Thyroid gland (tissue), 4 donors: ENCODE results near the gene ENPP5. TPM values are rescaled to one million over a fixed set of nuclear protein-coding genes. Genes with fewer than 3 reads are reported as not detected.

ENCODE experiments used
- DNase-seq, 2 donors: peaks; one replicate each; pipeline ENCODE4 v3.0.0-alpha.2; 2019
- H3K27ac ChIP-seq, 3 donors: fragments of 200-600 bp; sonication (generic); 1 replicate in 2 of 3; 2 replicates in 1 of 3; pipeline ENCODE4 v1.5.1; 2016 to 2019; ENCODE audit warnings: mild to moderate bottlenecking in 1 of 3, moderate library complexity in 1 of 3
- H3K27me3 ChIP-seq: fragments of 200-600 bp; sonication (generic); one replicate; pipeline ENCODE4 v1.5.1; 2019
- H3K36me3 ChIP-seq, 2 donors: fragments of 200-600 bp; sonication (generic); one replicate each; pipeline ENCODE4 v1.5.1; 2016 to 2019
- H3K4me1 ChIP-seq, 2 donors: fragments of 200-600 bp; sonication (generic); one replicate each; pipeline ENCODE4 v1.5.1; 2017 to 2019
- H3K4me3 ChIP-seq, 3 donors: fragments of 200-600 bp; sonication (generic); replicated peaks in 1 of 3; 1 replicate in 2 of 3; 2 replicates in 1 of 3; pipeline ENCODE4 v1.5.1; 2016; ENCODE audit warnings: mild to moderate bottlenecking in 1 of 3
- H3K9me3 ChIP-seq: fragments of 200-600 bp; sonication (generic); one replicate; pipeline ENCODE4 v1.5.1; 2017
- CTCF ChIP-seq, 6 experiments: fragments of 200-600 bp in 3 of 6; fragments of 450-650 bp in 3 of 6; sonication (generic) in 3 of 6; IDR thresholded peaks; one replicate each; pipeline ENCODE4 v1.5.1; 2016 to 2019; ENCODE audit warnings: antibody characterized with exemption in 6 of 6, mild to moderate bottlenecking in 2 of 6, inconsistent platforms in 1 of 6, moderate library complexity in 1 of 6
- POLR2A ChIP-seq, 2 donors: fragments of 450-650 bp; IDR thresholded peaks; one replicate each; pipeline ENCODE4 v1.6.1; 2017; ENCODE audit warnings: antibody characterized with exemption in 2 of 2, mild to moderate bottlenecking in 2 of 2, moderate library complexity in 1 of 2
- WGBS, 2 donors: methylation state at CpG; one replicate each; pipeline ENCODE4 v1.1.5; 2017; 5-methylcytosine and 5-hydroxymethylcytosine counted together
- intact Hi-C: fragments of 100-400 bp; cut with DNase I; formaldehyde crosslinking; loops from one replicate; pipeline ENCODE4 v1.15.1; 2023
- total RNA-seq, 4 donors: library from RNA; depleted of rRNA; stranded (reverse); fragments of >200 nt; gene quantifications; one replicate each; pipeline ENCODE4 v1.2.3, GENCODE V29; 2016

The ENPP5 gene
- total RNA-seq, 4 donors from 2014 or later = 47.7 to 103 (median 57.9) TPM

- Histone ChIP-seq H3K27me3 (no peaks in the 10 kb centered on the region), H3K36me3 (no peaks in the 10 kb centered on the region), H3K27ac (no peak overlapping the region), H3K9me3 (no peaks in the 10 kb centered on the region), H3K4me1 (no peaks in the 10 kb centered on the region), H3K4me3 (no peak overlapping the region)
- TF ChIP-seq POLR2A (IDR thresholded peaks at IDR 0.05) (no peak), CTCF (IDR thresholded peaks at IDR 0.05) (no peak)
- DNase-seq = no peak
- 98 to 100% methylated on average over 1 of the region's 1 CpG for WGBS, 2 donors
- intact Hi-C loops = no loop called here
Measured at GRCh38 chr6:46118157-46118556, 52.6 kb downstream of the ENPP5 start.

GRCh38 chr6:46116289-46116688 is 54.5 kb downstream of the ENPP5 start:
- Histone ChIP-seq H3K9me3 (no peaks in the 10 kb centered on the region), H3K27me3 (no peaks in the 10 kb centered on the region), H3K36me3 (no peaks in the 10 kb centered on the region), H3K4me3 (no peak overlapping the region), H3K4me1 (no peaks in the 10 kb centered on the region), H3K27ac (no peak overlapping the region)
- intact Hi-C loops = no loop called here
- DNase-seq = no peak
- TF ChIP-seq CTCF (IDR thresholded peaks at IDR 0.05) (no peak), POLR2A (IDR thresholded peaks at IDR 0.05) (no peak)
- WGBS, 2 donors = 85 to 90% methylated on average over 2 of the region's 2 CpGs

- Histone ChIP-seq H3K4me1 (no peaks in the 10 kb centered on the region), H3K27ac (no peak overlapping the region), H3K27me3 (no peaks in the 10 kb centered on the region), H3K4me3 (no peak overlapping the region), H3K9me3 (no peaks in the 10 kb centered on the region), H3K36me3 (no peaks in the 10 kb centered on the region)
- 91 to 97% methylated on average over 1 of the region's 1 CpG for WGBS, 2 donors
- no peak for DNase-seq
- no peak for TF ChIP-seq POLR2A (IDR thresholded peaks at IDR 0.05)
- no peak for TF ChIP-seq CTCF (IDR thresholded peaks at IDR 0.05)
- intact Hi-C loops = no loop called here
Measured at GRCh38 chr6:46115634-46116033, 55.1 kb downstream of the ENPP5 start.

GRCh38 chr6:46113370-46113769 is 57.4 kb downstream of the ENPP5 start:
- Histone ChIP-seq H3K4me3 (no peak overlapping the region), H3K4me1 (no peaks in the 10 kb centered on the region), H3K9me3 (no peaks in the 10 kb centered on the region), H3K36me3 (no peaks in the 10 kb centered on the region), H3K27ac (no peak overlapping the region), H3K27me3 (no peaks in the 10 kb centered on the region)
- intact Hi-C loops = no loop called here
- DNase-seq = no peak
- 80 to 82% methylated on average over 1 of the region's 1 CpG for WGBS, 2 donors
- no peak for TF ChIP-seq CTCF (IDR thresholded peaks at IDR 0.05)
- no peak for TF ChIP-seq POLR2A (IDR thresholded peaks at IDR 0.05)

Other genes with a start within 250 kb of the ENPP5 start
- 10 to 100 TPM; 10.5 to 15.5 (median 11.7) TPM for gene CLIC5, start 155.1 kb downstream of the ENPP5 start, total RNA-seq
- 10 to 100 TPM; 16.2 to 26.3 (median 20.5) TPM for gene ENPP4, start 41.0 kb downstream of the ENPP5 start, total RNA-seq